ENCODE results near the gene PDE7B.

The PDE7B gene

DNA sequence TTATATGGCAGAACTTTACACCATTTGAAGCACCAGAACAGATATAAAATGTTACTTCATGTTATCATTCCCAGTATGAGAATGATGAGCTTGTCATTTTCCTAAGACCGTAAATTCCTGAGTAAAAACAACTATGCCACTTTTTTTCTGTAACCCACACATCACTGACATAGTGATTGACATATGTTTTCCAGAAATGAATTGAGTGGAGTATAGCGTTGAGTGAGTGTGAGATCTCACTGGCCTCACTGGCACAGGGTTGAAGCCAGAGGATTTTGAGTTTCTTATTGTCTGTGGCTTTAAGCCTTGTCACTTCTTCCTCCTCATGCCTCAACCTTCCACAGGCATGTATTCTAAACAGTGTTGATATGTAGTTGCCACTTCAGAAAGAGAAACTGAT, 62.3 kb downstream of the PDE7B start:
- DNase-seq (ENCODE audit: low read depth): no peak
- no peak overlapping the region for H3K4me3 ChIP-seq (ENCODE audit: control insufficient read depth, low read depth, low read length)
- TF ChIP-seq, protein P1, sequence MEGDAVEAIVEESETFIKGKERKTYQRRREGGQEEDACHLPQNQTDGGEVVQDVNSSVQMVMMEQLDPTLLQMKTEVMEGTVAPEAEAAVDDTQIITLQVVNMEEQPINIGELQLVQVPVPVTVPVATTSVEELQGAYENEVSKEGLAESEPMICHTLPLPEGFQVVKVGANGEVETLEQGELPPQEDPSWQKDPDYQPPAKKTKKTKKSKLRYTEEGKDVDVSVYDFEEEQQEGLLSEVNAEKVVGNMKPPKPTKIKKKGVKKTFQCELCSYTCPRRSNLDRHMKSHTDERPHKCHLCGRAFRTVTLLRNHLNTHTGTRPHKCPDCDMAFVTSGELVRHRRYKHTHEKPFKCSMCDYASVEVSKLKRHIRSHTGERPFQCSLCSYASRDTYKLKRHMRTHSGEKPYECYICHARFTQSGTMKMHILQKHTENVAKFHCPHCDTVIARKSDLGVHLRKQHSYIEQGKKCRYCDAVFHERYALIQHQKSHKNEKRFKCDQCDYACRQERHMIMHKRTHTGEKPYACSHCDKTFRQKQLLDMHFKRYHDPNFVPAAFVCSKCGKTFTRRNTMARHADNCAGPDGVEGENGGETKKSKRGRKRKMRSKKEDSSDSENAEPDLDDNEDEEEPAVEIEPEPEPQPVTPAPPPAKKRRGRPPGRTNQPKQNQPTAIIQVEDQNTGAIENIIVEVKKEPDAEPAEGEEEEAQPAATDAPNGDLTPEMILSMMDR (IDR thresholded peaks at IDR 0.05; ENCODE audit: control insufficient read depth, insufficient read depth, low read depth, low read length, missing control alignments): no peak

GRCh38 chr6:135919026-135919425, 67.5 kb downstream of the PDE7B start:
- no peak for DNase-seq (ENCODE audit: low read depth)
- TF ChIP-seq, protein P1 (IDR thresholded peaks at IDR 0.05; ENCODE audit: control insufficient read depth, insufficient read depth, low read depth, low read length, missing control alignments): no peak
- no peak overlapping the region for H3K4me3 ChIP-seq (ENCODE audit: control insufficient read depth, low read depth, low read length)

DNA sequence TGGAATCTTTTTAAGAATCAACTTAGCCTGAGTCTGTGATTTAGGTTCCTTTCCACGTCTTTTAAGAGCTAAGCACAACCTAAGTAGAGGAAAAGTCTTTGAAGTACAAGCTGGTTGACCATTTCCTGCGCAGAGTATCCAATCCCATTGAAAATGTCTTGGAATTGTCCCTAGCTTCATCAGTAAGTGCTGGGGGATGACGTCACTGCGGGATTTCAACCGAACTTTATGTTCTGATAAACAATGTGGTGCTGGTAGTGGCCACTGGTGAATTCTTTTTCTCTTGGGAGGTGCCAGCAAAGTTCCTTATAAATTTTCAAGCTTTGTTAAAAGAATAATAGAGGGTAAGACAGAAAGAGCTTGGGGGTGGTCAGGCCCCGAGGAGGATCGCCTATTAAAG, 69.2 kb downstream of the PDE7B start:
- no peak overlapping the region for H3K4me3 ChIP-seq (ENCODE audit: control insufficient read depth, low read depth, low read length)
- TF ChIP-seq, protein P1 (IDR thresholded peaks at IDR 0.05; ENCODE audit: control insufficient read depth, insufficient read depth, low read depth, low read length, missing control alignments): no peak
- no peak for DNase-seq (ENCODE audit: low read depth)

DNA sequence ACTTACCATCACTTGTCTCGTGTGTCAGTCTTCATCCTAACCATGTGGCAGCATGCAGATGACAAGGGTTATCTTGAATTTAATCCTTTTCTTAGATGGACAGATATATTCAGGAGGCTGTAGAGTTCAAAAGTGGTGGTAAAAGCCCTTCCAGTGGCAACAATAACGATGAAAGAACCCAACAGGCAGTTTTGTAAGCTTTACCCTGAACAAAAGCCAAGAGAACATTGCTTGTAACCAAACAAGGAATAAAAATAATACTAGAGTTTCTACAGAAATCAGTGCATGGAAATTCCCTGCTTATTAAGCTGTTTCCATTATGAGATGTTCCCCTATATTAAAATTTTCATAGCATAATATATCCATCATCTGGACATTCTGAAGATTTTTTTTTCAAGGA, 69.7 kb downstream of the PDE7B start:
- H3K4me3 ChIP-seq (ENCODE audit: control insufficient read depth, low read depth, low read length): no peak overlapping the region
- TF ChIP-seq, protein P1 (IDR thresholded peaks at IDR 0.05; ENCODE audit: control insufficient read depth, insufficient read depth, low read depth, low read length, missing control alignments): no peak
- no peak for DNase-seq (ENCODE audit: low read depth)

DNA sequence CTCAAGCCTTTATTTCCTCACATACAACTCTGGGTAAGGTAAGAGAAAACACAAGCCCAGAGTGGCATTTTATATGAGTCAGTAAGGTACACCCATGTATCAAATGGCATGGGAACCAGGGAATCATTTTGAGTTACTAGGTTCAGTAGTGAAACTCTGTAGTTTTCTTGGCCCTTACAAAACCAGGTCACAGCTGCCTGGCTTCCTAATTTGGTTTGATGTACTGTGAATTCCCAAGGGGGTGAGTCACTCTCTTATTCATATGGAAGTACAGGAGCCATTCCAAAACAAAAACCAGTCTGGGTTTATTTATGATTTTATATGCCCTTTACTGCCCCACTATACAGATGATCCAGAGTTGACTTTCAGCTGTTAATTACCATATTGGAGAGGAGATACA, 70.7 kb downstream of the PDE7B start:
- TF ChIP-seq, protein P1 (IDR thresholded peaks at IDR 0.05; ENCODE audit: control insufficient read depth, insufficient read depth, low read depth, low read length, missing control alignments): no peak
- no peak overlapping the region for H3K4me3 ChIP-seq (ENCODE audit: control insufficient read depth, low read depth, low read length)
- peak; percentile 94 for DNase-seq (ENCODE audit: low read depth)

DNA sequence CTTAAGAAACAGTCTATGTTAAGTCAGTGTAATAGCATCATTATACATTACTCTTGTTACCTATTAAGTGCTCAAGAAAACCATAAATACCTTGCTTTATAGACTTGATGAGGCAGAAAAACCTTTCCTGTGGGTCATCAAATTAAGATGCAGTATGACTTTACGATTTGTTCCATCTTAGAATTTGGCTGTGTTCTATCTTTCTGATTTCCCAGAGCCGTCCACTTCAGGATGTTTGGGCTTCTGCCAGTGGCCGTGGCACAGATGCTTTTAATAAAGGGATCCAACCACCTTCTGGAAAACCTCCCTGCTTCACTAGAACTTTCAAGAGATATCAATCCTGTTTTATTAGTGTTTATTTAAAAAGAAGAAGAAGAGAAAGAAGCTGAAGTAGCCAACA, 71.2 kb downstream of the PDE7B start:
- TF ChIP-seq, protein P1 (IDR thresholded peaks at IDR 0.05; ENCODE audit: control insufficient read depth, insufficient read depth, low read depth, low read length, missing control alignments): no peak
- H3K4me3 ChIP-seq (ENCODE audit: control insufficient read depth, low read depth, low read length): no peak overlapping the region
- DNase-seq (ENCODE audit: low read depth): peak; percentile 89

- no peak overlapping the region for H3K4me3 ChIP-seq (ENCODE audit: control insufficient read depth, low read depth, low read length)
- DNase-seq (ENCODE audit: low read depth): no peak
- TF ChIP-seq, protein P1 (IDR thresholded peaks at IDR 0.05; ENCODE audit: control insufficient read depth, insufficient read depth, low read depth, low read length, missing control alignments): no peak
Measured at GRCh38 chr6:135932651-135933050, 81.2 kb downstream of the PDE7B start.

All from AG09309 (cell line).